T-cell (primary cell): Measurements from ENCODE around the gene A1BG. TPM values are rescaled to one million over a fixed set of nuclear protein-coding genes. Genes with fewer than 3 reads are reported as not detected.
A peak's percentile ranks its signal among the peaks of the same experiment; 100 is the strongest.

Experiments used
- ATAC-seq, 4 experiments: fragments of 200-7000 bp in 3 of 4; fragments of 150-1000 bp in 1 of 4; cut with Tn5 transposase; replicated peaks in 1 of 4; 1 replicate in 3 of 4; 2 replicates in 1 of 4; pipeline ENCODE4 v1.10.0; 2021; ENCODE audit warnings: moderate library complexity in 3 of 4, mild to moderate bottlenecking in 2 of 4, moderate number of reproducible peaks in 1 of 4
- CTCF ChIA-PET, 2 donors: fragments of 300-600 bp; sonication (Branson Sonifier 250); formaldehyde crosslinking; loops; one replicate each; lab custom pipeline; 2022; ENCODE audit warnings: antibody characterized with exemption in 2 of 2; lab: Charles Lee
- POLR2A ChIA-PET, 2 donors: fragments of 300-600 bp; sonication (Branson Sonifier 250); formaldehyde crosslinking; loops; one replicate each; lab custom pipeline; 2022; ENCODE audit warnings: antibody characterized with exemption in 2 of 2; lab: Charles Lee
- DNase-seq, 35 experiments: peaks; one replicate each; pipeline versions ENCODE4 v3.0.0 to v3.0.0-alpha.2; 2013 to 2023
- H3K27ac ChIP-seq: one replicate; pipeline ENCODE4 v1.5.1; 2013; ENCODE audit warnings: low read length
- H3K27me3 ChIP-seq, 2 experiments: replicated peaks in 1 of 2; 1 replicate in 1 of 2; 2 replicates in 1 of 2; pipeline versions ENCODE4 v1.6.1 to v1.7.0; 2013; ENCODE audit warnings: low read length in 1 of 2, mixed read lengths in 1 of 2; ENCODE audit not compliant: control insufficient read depth in 2 of 2, insufficient read depth in 2 of 2; ENCODE audit errors: extremely low read depth in 1 of 2
- H3K36me3 ChIP-seq, 2 donors: 1 replicate in 1 of 2; 2 replicates in 1 of 2; pipeline versions ENCODE4 v1.6.1 to v1.7.0; 2013; ENCODE audit warnings: low read length in 1 of 2; ENCODE audit not compliant: control insufficient read depth in 2 of 2, insufficient read depth in 1 of 2; ENCODE audit errors: extremely low read depth in 1 of 2
- H3K4me1 ChIP-seq, 2 experiments: 1 replicate in 1 of 2; 2 replicates in 1 of 2; pipeline versions ENCODE4 v1.6.1 to v1.7.0; 2013; ENCODE audit warnings: low read length in 2 of 2, mixed read lengths in 1 of 2; ENCODE audit not compliant: insufficient read depth in 2 of 2, control insufficient read depth in 1 of 2; ENCODE audit errors: extremely low read depth in 1 of 2
- H3K4me3 ChIP-seq, 2 donors: 1 replicate in 1 of 2; 2 replicates in 1 of 2; pipeline versions ENCODE4 v1.5.1 to v1.7.0; 2013; ENCODE audit warnings: mild to moderate bottlenecking in 2 of 2, low read length in 1 of 2, moderate library complexity in 1 of 2; ENCODE audit not compliant: control insufficient read depth in 1 of 2; ENCODE audit errors: extremely low read depth in 1 of 2
- H3K9me3 ChIP-seq: 2 replicates; pipeline ENCODE4 v1.7.0; 2013
- H3K27ac Mint-ChIP-seq, 2 donors: one replicate each; pipeline ENCODE4 v1.8.0; 2020 to 2021; ENCODE audit warnings: mild to moderate bottlenecking in 2 of 2, mixed read lengths in 2 of 2
- H3K27me3 Mint-ChIP-seq, 2 donors: one replicate each; pipeline ENCODE4 v1.8.0; 2021 to 2022; ENCODE audit warnings: mixed read lengths in 2 of 2
- H3K36me3 Mint-ChIP-seq: one replicate; pipeline ENCODE4 v1.8.0; 2021; ENCODE audit warnings: mixed read lengths
- H3K4me1 Mint-ChIP-seq, 3 donors: one replicate each; pipeline ENCODE4 v1.8.0; 2020 to 2022; ENCODE audit warnings: mixed read lengths in 3 of 3, mild to moderate bottlenecking in 1 of 3
- H3K4me3 Mint-ChIP-seq, 3 donors: one replicate each; pipeline ENCODE4 v1.8.0; 2020 to 2022; ENCODE audit warnings: mild to moderate bottlenecking in 3 of 3, mixed read lengths in 3 of 3, moderate library complexity in 3 of 3
- H3K9me3 Mint-ChIP-seq, 3 donors: one replicate each; pipeline ENCODE4 v1.8.0; 2020 to 2022; ENCODE audit warnings: mixed read lengths in 3 of 3
- WGBS: methylation state at CpG from one replicate; pipeline ENCODE4 v1.1.5; 2013; ENCODE audit warnings: missing lambda C conversion rate; ENCODE audit not compliant: insufficient coverage; 5-methylcytosine and 5-hydroxymethylcytosine counted together
- total RNA-seq, 35 experiments: library from RNA in 6 of 35; stranded (reverse) in 6 of 35; fragments of 120-200 nt in 1 of 35; gene quantifications; one replicate each; pipeline versions ENCODE4 v1.2.1 to v1.2.4 and lab custom pipeline; 2013 to 2026

The A1BG gene
- total RNA-seq, 5 donors from 2014 or later (not counting 1 experiment from before 2014, with no cell fraction given): 15.4 to 31.1 (median 19.3) TPM

DNA sequence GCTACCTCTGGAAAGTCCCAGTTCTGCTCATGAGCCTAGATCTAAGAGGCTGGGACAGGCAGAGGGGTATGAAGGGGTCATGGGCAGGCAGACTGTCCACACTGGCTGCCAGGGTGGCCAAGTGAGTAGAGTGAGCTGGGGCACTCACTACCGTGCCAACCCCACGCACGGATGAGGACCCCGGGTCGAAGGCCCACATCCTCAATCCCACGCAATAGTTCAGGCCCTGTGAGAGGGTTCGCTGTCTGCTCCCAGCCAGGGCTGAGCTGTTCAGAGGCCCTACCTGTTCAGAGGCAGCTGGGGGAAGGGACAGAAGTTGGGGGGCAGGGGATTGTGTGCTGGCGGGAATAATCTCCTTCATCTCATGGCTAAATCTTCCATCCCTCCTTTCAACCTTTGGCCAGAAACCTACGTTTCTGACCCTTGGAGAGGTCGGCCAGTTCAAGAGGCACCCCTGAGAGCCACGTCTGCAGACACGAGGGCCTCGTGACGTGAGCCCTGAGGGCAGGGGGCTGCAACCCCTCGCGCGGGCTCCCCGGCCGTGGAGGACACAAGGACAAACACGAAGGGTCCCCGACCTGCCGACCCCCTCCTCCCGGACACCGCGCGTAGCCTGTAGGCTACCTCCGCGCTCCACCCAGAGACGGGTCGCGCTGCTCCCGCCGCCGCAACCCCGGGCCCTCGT, 32.7 kb upstream of the A1BG start:
- Histone ChIP-seq H3K4me3 (peak overlapping the region; percentile 66 to 80), H3K4me1 (peaks cover 14 to 48% of the 10 kb centered on the region in 2 experiments), H3K27me3 (no peaks in the 10 kb centered on the region), H3K36me3 (peaks cover 0 to 20% of the 10 kb centered on the region in 2 donors), H3K9me3 (no peaks in the 10 kb centered on the region), H3K27ac (peak overlapping the region; percentile 96)
- WGBS: 11% methylated on average over 31 of the region's 36 CpGs
- Mint-ChIP-seq H3K4me1 (peaks cover 54 to 56% (median 54%) of the 10 kb centered on the region in 3 donors), H3K27me3 (no peaks in the 10 kb centered on the region), H3K9me3 (no peaks in the 10 kb centered on the region), H3K4me3 (peak overlapping the region; percentile 92 to 93 (median 93)), H3K36me3 (peaks cover 17% of the 10 kb centered on the region), H3K27ac (peak overlapping the region; percentile 96 to 97)
- DNase-seq (peak in 2 of 35 experiments; percentile 40 to 43), ATAC-seq (peak in 1 of 4 experiments; percentile 13)
- ChIA-PET CTCF (interaction anchor here in 1 of 2 donors (0.6 kb wide), 1 partner anchor 663 kb away, joined by 4 read pairs; no protein-coding TSS in a partner anchor), POLR2A (no interaction called here)

DNA sequence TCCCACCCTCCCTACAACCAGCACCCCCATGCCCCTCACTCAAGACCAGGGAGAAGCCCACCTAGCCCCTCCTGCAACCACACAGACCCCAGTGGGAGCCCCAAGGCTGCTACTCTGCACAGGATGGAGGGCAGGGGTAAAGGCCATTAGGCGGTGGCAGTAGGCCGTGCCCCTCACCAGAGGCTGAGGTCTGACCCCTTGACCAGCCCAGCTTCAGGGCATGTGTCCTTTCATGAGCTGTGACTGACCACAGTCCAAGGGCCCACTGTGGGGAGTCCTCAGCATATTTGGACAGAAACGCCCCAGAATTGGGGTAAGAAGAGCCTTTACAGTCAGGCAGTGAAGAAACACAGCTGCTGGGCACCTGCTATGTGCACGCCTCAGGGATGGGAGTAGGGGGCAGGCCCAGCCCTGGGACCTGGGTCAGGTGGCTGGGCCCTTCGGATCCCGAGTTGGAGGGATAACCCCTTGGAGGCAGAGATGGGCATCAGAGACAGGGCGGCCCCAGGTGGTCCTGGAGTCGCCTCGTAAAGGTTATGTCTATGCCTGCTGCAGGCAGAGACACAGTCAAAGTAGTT, 32.1 kb upstream of the A1BG start:
- no peak overlapping the region for H3K4me3 ChIP-seq

DNA sequence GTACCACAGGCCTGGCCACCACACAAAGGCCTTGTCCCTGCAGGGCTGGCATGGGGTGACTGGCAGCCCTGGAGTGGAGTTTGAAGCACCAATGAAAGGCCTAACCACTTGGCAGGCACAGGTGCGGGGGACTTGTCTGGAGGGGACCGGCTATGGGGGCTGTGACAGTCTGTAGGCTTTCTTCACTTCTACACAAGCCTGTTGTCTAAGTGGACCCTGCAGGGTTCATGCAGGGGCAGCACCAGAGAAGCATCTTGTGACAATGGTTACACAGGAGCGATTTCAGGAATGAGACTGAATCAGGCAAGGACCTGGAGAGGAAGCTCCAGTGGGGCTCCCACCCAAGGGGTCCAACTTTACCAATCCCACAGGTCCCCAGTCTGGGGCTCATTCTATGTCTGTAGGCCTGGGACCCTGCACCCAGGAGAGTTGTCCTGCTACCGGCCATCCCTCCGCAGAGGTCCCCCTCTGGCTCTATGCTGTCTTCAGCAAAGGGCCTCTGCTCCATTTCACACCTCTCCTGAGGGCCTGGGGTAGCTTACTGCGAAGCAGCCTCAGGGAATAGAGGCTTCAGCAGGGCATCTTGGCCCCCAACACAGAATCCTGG, 29.8 kb upstream of the A1BG start:
- peaks cover 15 to 55% of the 10 kb centered on the region in 2 experiments for H3K4me1 ChIP-seq
- Mint-ChIP-seq H3K27ac (peak overlapping the region in 1 of 2 donors; percentile 11), H3K4me3 (peak overlapping the region; percentile 43 to 95 (median 52)), H3K27me3 (no peaks in the 10 kb centered on the region), H3K36me3 (peaks cover 3% of the 10 kb centered on the region), H3K9me3 (no peaks in the 10 kb centered on the region), H3K4me1 (peaks cover 47 to 52% (median 47%) of the 10 kb centered on the region in 3 donors)
- peaks cover 0 to under 1% of the 10 kb centered on the region in 2 donors for H3K36me3 ChIP-seq
- ChIA-PET POLR2A (no interaction called here), CTCF (no interaction called here)
- H3K9me3 ChIP-seq: no peaks in the 10 kb centered on the region
- no peak for DNase-seq
- H3K4me3 ChIP-seq: no peak overlapping the region
- no peaks in the 10 kb centered on the region for H3K27me3 ChIP-seq
- WGBS: 96% methylated on average over 4 of the region's 6 CpGs
- H3K27ac ChIP-seq: no peak overlapping the region
- no peak for ATAC-seq

More for the DNA sequence above, 32.1 kb upstream of the A1BG start:
- Mint-ChIP-seq H3K27me3 (no peaks in the 10 kb centered on the region), H3K9me3 (no peaks in the 10 kb centered on the region), H3K4me3 (peak overlapping the region; percentile 92 to 93 (median 93)), H3K4me1 (peaks cover 49 to 51% (median 50%) of the 10 kb centered on the region in 3 donors), H3K36me3 (peaks cover 13% of the 10 kb centered on the region), H3K27ac (peak overlapping the region; percentile 96 to 97)
- H3K9me3 ChIP-seq: no peaks in the 10 kb centered on the region
- peaks cover 0 to 15% of the 10 kb centered on the region in 2 donors for H3K36me3 ChIP-seq
- CTCF ChIA-PET: interaction anchor here in 1 of 2 donors (0.6 kb wide), 1 partner anchor 663 kb away, joined by 4 read pairs; no protein-coding TSS in a partner anchor
- peak overlapping the region; percentile 96 for H3K27ac ChIP-seq
- POLR2A ChIA-PET: no interaction called here
- H3K4me1 ChIP-seq: peaks cover 14 to 50% of the 10 kb centered on the region in 2 experiments
- ATAC-seq (no peak), DNase-seq (no peak)
- H3K27me3 ChIP-seq: no peaks in the 10 kb centered on the region
- WGBS: 77% methylated on average over 8 of the region's 9 CpGs

DNA sequence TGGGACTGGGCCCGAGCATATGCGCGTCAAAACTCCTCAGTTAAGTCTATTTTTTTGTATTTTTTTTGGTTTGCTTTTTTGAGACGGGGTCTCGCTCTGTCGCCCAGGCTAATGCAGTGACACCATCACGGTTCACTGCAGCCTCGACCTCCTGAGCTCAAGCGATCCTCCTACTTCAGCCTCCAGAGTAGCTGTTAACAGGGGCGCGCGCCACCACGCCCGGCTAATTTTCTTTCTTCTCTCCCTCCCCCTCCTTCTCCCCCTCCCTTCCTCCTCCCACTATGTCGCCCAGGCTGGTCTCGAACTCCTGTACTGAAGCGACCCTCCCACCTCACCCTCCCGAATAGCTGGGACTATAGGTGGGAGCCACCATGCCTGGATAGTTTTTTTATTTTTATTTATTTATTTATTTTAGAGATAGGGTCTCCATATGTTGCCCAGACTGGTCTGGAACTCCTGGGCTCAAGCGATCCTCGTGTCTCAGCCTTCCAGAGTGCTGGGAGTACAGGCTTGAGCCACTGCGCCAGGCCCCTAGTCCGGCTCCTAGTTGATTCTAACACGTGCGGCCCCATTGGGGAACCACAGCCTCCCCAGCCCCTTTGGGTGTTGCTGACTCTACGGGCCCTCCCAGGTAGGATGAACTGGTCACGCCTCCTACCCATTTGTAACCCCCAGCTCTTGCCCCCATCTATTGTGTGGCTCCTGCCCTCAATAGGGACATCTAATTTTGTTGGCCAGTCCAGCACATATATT, 28.3 kb upstream of the A1BG start:
- no peak for ATAC-seq
- Histone ChIP-seq H3K27ac (peak overlapping the region; percentile 90), H3K9me3 (no peaks in the 10 kb centered on the region), H3K27me3 (no peaks in the 10 kb centered on the region), H3K4me3 (peak overlapping the region; percentile 64 to 67), H3K4me1 (peaks cover 8 to 42% of the 10 kb centered on the region in 2 experiments), H3K36me3 (no peaks in the 10 kb centered on the region)
- no peak for DNase-seq
- CTCF ChIA-PET: interaction anchor here (0.5 to 0.6 kb wide), 2 partner anchors 35 to 38 kb away, joined by 3 read pairs; no protein-coding TSS in a partner anchor
- peak overlapping the region; percentile 94 for H3K27ac Mint-ChIP-seq
- H3K9me3 Mint-ChIP-seq: no peaks in the 10 kb centered on the region
- H3K4me3 Mint-ChIP-seq: peak overlapping the region; percentile 87 to 95 (median 87)
- no peaks in the 10 kb centered on the region for H3K36me3 Mint-ChIP-seq
- H3K27me3 Mint-ChIP-seq: no peaks in the 10 kb centered on the region
- WGBS: 49% methylated on average over 10 of the region's 26 CpGs
- H3K4me1 Mint-ChIP-seq: peaks cover 32 to 39% (median 35%) of the 10 kb centered on the region in 3 donors
- POLR2A ChIA-PET: interaction anchor here in 1 of 2 donors (0.6 to 1.2 kb wide), 3 partner anchors 27 to 674 kb away, joined by 3 to 7 read pairs (median 6); partner anchors contain the start of gene ZNF584

DNA sequence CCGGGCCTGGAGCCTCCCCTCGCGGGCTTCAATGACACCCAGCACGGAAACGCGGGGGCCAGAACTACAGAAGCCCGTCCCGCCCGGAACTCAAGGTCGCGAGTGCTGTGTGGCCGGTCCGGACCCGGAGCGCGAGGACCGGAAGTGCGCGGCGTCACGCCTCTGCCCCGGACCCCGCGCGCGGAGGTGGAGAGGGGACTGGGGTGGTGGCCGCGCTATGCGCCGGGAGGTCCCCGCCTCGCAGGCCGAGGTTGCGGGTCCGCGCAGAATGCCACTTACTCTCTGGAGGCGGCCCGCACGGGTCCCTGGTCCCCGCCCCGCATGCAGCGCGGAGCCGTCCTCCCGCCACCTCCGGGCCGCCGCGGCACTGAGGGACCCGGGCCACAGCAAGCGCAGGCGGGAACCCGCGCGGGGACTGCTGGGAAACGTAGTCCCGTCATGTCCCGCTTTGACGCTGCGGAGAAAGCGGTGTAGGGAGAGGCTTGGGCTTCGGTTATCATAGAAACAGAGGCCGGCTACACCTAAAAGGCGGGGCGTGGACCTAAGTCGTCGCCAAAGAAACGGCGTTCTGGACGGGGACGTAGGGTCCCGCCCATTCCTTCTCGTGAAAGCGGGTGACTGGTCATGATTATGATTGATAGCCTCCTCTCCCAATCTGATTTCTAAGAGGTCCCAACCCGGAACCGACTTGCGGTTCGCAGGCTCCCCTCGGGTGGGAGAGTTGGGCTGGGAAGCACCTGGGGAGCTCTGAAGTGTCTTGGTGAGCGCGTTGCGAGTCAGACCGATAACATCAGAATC, 27.6 kb upstream of the A1BG start, which contains the start of gene ZNF837:
ZNF837 (minus strand) TSS at position 369 of the 798 bp plus-strand sequence. CDS start 11,698 bp downstream, outside the sequence.
- H3K9me3 ChIP-seq: no peaks in the 10 kb centered on the region
- peak within 1 kb of the TSS; percentile 90 for H3K27ac ChIP-seq
- peak; percentile 91 to 100 (median 98) for DNase-seq
- peak within 1 kb of the TSS; percentile 67 to 73 for H3K4me3 ChIP-seq
- POLR2A ChIA-PET: interaction anchor here in 1 of 2 donors (1.2 kb wide), 1 partner anchor 28 kb away, joined by 6 read pairs; the partner anchor contains the start of gene ZNF584
- H3K27me3 Mint-ChIP-seq: no peaks in the 10 kb centered on the region
- WGBS: under 1% methylated on average over 74 of the region's 83 CpGs
- H3K4me1 Mint-ChIP-seq: peaks cover 30 to 36% (median 32%) of the 10 kb centered on the region in 3 donors
- no peaks in the 10 kb centered on the region for H3K27me3 ChIP-seq
- peak within 1 kb of the TSS; percentile 94 for H3K27ac Mint-ChIP-seq
- no peaks in the 10 kb centered on the region for H3K9me3 Mint-ChIP-seq
- peaks cover 7 to 35% of the 10 kb centered on the region in 2 experiments for H3K4me1 ChIP-seq
- peak within 1 kb of the TSS; percentile 87 to 95 (median 87) for H3K4me3 Mint-ChIP-seq
- CTCF ChIA-PET: interaction anchor here in 1 of 2 donors (0.6 kb wide), 1 partner anchor 38 kb away, joined by 3 read pairs; no protein-coding TSS in a partner anchor
- H3K36me3 Mint-ChIP-seq: no peaks in the 10 kb centered on the region
- no peaks in the 10 kb centered on the region for H3K36me3 ChIP-seq
- ATAC-seq: peak; percentile 85 to 89 (median 86)
